T-helper 1 cell (primary cell): Measurements from ENCODE around the gene MELTF.

Experiments
- DNase-seq, 5 donors: peaks; one replicate each; pipeline ENCODE4 v3.0.0-alpha.2; 2012 to 2020

The MELTF gene

DNA sequence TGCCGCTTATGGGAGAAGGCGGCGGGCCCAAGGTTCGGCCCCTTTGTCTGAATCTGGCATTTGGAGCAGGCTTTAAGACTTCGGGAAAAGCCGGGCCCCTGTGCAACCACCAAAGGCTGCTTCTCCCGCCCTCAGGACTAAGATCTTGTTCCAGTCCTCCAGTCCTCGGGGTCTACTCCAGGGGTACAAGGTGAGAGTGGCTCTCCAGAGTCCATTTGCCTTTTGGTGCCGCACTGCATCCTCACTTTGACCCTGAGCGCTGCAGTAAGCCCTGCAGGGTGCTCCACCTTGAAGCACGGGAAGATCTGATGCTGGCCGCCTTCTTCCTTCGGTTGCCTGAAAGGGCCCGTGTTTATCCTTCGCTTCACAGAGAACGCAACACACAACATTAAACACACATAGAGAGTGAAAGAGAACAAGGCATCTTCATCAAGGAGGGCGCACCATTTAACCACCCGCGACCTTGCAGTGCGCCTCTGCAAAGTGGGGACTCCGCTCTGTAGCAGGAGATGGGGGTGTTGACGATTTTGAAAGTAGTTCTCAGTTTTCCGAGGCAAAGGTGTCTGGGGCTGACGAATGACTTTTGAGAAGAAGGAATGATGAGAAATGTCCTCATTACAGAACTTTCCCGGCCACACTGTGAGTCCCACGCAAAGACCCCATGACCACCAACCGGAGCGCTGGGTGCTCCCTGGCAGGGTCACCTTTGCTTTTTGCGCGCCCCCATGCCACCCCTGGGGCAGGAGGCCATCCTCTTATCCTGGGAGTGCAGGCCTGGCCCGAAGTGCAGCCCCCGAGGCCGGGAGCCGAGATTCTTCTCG is 62.0 kb downstream of the MELTF start:
- DNase-seq = no peak

DNA sequence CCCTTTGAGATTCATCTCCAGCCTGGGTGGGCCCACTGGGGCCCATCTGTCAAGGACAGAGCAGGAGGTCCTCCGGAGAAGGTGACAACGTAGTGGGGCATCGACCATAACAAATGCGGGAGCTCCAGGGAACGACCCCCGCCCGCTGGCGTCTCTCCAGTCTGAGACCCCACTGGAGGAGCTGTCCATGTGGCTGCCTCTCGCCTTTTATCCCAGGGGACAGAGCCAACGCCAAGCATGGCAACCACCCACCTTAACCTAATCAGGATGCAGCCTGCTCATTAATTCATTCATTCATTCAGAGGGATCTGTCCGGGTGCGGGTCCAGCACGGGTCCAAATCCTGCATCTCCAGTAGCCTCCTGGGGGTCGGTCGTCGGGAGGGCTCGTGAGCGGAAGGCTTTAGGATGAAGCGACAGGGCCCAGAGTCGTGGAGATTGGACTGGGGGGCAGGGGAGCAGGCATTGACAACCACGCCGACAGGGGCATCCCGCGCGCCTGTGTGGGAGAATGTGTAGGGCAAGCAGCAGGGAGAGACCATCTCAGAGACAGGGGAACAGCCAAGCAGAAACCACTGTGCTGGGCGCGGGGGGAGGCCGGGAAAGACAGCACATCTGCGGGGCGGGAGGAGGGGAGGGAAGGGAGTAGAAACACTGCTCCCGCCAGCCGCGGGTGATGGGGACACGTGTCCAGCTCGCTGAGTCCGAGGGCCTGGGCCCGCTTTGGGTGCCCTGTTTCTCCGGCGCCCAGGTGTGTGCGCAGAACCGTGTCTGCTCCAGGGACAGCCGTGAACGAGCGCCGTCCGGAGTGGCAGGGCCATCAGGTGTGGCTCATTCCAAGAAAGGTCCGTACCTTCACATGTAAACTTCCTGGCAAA is 62.9 kb downstream of the MELTF start:
- DNase-seq = no peak

DNA sequence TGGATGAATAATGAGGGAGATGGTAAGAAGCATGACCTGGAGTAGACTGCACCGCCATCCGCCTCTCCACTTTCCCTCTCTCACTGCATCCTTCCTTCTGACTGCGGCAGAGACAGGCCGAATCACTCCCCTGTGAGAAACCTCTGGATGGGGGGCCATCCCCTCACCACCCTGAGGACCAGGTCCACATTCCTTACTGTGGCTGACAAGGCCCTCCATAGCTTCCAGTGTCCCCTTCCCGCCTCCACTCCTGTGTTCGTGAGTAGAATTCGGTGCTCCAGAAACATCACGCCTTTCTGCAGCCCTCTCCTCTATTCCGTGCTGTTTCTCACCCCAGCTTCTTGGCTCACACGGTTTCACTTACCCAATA is 63.8 kb downstream of the MELTF start:
- no peak for DNase-seq

DNA sequence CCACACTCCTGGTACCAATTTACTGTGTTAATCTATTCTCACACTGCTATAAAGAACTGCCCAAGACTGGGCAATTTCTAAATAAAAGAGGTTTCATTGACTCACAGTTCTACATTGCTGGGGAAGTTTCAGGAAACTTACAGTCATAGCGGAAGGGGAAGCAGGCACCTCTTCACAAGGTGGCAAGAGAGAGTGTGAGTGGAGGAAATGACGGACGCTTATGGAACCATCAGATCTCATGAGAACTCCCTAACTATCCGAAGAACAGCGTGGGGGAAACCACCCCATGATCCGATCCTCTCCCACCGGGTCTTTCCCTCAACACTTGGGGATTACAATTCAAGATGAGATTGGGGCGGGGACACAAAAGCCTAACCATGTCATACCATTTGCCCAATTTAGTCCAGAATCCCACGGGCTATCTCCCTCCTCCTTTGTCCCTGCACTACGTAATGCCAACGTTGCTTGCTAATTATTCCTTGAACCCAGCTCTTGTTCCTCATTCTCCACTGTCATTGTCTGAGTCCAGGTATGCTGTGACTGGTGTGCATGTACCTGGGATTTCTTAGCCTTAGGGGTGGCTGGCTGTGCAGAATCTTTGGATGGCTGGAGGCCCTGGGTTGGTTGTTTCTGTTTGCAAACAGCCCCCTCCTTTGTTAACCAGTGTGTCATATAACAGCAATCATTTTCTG is 64.4 kb downstream of the MELTF start:
- DNase-seq = no peak

DNA sequence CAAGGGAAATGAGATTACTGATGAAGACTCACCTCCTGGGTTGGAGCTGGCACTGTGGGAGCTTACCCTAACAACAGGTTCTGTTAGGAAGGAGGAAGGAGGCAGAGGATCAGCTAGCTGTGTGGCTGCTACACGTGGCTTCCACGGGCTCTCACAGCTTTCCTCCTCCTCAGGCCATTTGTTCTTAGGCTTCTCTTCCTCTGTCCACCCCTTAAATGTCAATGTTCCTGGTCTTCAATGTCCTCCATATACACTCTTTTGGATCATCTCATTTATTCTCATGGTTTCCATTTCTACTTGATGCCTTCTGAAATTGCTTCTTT is 66.0 kb downstream of the MELTF start:
- DNase-seq = no peak

DNA sequence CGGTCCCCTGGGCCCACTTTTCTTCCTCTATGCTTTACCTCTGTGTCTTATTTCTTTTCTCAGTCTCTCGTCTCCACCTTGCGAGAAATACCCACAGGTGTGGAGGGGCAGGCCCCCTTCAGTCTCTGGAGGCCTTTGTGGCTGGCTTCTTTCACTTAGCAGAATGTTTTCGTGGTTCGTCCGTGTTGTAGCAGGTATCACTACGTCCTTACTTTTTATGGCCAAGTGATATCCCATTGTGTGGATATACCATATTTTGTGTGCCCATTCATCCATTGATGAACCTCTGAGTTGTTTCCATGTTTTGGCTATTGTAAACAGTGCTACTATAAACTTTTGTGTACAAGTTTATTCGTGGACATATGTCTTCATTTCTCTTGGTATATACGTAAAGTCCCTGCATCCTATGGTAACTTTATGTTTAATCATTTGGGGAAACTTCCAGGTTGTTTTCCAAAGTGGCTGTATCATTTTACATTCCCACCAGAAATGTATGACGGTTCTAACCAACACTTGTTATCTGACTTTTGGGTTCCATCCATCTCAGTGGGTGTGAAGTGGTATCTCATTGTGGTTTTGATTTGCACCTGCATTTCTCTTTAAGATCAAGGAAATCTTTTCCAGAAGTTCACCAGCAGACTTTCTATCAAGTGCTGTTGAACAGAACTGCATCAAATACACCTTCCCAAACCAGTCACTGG is 66.5 kb downstream of the MELTF start:
- no peak for DNase-seq

GRCh38 chr3:196962108-196962929 is 67.3 kb downstream of the MELTF start:
- DNase-seq = no peak

DNA sequence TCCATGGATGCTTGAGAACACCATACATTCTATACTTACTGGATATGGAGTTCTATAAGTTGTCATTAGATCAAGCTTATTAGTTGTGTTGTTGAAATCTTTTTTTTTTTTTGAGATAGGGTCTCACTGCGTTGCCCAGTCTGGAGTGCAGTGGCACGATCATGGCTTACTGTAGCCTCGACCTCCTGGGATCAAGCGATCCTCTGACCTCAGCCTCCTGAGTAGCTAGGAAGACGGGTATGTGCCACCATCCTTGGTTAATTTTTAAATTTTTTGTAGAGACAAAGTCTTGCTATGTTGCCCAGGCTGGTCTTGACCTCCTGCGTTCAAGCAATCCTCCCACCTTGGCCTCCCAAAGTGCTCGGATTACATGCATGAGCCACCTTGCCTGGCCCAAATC is 74.8 kb downstream of the MELTF start:
- DNase-seq = no peak
